HEK293 (cell line): Measurements from ENCODE around the gene MGAT4B.
A peak's percentile ranks its signal among the peaks of the same experiment; 100 is the strongest.

Source experiments
- EGR2 ChIP-seq: fragments of 450-650 bp; formaldehyde crosslinking; IDR thresholded peaks from 2 replicates; pipeline ENCODE4 v1.5.1; 2016; ENCODE audit warnings: low read depth, missing biosample characterization, missing genetic modification characterization
- FEZF1 ChIP-seq: fragments of 450-650 bp; formaldehyde crosslinking; IDR thresholded peaks from 2 replicates; pipeline ENCODE4 v1.5.1; 2016; ENCODE audit warnings: missing biosample characterization, missing genetic modification characterization
- GLIS1 ChIP-seq: fragments of 450-650 bp; formaldehyde crosslinking; IDR thresholded peaks from 2 replicates; pipeline ENCODE4 v1.5.1; 2016; ENCODE audit warnings: missing biosample characterization, missing genetic modification characterization
- KLF16 ChIP-seq: fragments of 450-650 bp; formaldehyde crosslinking; IDR thresholded peaks from 2 replicates; pipeline ENCODE4 v1.5.1; 2017; ENCODE audit warnings: missing biosample characterization, missing genetic modification characterization
- KLF7 ChIP-seq: fragments of 450-650 bp; formaldehyde crosslinking; IDR thresholded peaks from 2 replicates; pipeline ENCODE4 v1.5.1; 2016; ENCODE audit warnings: missing biosample characterization, missing genetic modification characterization, borderline replicate concordance
- PRDM10 ChIP-seq: fragments of 450-650 bp; formaldehyde crosslinking; IDR thresholded peaks from 2 replicates; pipeline ENCODE4 v1.5.1; 2016; ENCODE audit warnings: missing biosample characterization, missing genetic modification characterization
- PRDM6 ChIP-seq: fragments of 450-650 bp; formaldehyde crosslinking; IDR thresholded peaks from 2 replicates; pipeline ENCODE4 v1.5.1; 2017; ENCODE audit warnings: missing biosample characterization, missing genetic modification characterization
- REST ChIP-seq: fragments of 450-650 bp; formaldehyde crosslinking; IDR thresholded peaks from 2 replicates; pipeline ENCODE4 v1.5.1; 2016; ENCODE audit warnings: missing biosample characterization, missing genetic modification characterization
- SCRT1 ChIP-seq: fragments of 450-650 bp; formaldehyde crosslinking; IDR thresholded peaks from 2 replicates; pipeline ENCODE4 v1.5.1; 2016; ENCODE audit warnings: missing biosample characterization, missing genetic modification characterization, borderline replicate concordance
- SCRT2 ChIP-seq: fragments of 450-650 bp; formaldehyde crosslinking; IDR thresholded peaks from 2 replicates; pipeline ENCODE4 v1.5.1; 2016; ENCODE audit warnings: missing biosample characterization, missing genetic modification characterization
- WT1 ChIP-seq: fragments of 450-650 bp; formaldehyde crosslinking; IDR thresholded peaks from 2 replicates; pipeline ENCODE4 v1.5.1; 2016; ENCODE audit warnings: missing biosample characterization, missing genetic modification characterization
- ZBTB10 ChIP-seq: fragments of 450-650 bp; formaldehyde crosslinking; IDR thresholded peaks from 2 replicates; pipeline ENCODE4 v1.5.1; 2016; ENCODE audit warnings: missing biosample characterization, missing genetic modification characterization
- ZBTB17 ChIP-seq: fragments of 450-650 bp; formaldehyde crosslinking; IDR thresholded peaks from 2 replicates; pipeline ENCODE4 v1.5.1; 2016; ENCODE audit warnings: missing biosample characterization, missing genetic modification characterization
- ZFP3 ChIP-seq: fragments of 450-650 bp; formaldehyde crosslinking; IDR thresholded peaks from 2 replicates; pipeline ENCODE4 v1.5.1; 2016; ENCODE audit warnings: low read depth, missing biosample characterization, missing genetic modification characterization
- ZIC2 ChIP-seq: fragments of 450-650 bp; formaldehyde crosslinking; IDR thresholded peaks from 2 replicates; pipeline ENCODE4 v1.5.1; 2016; ENCODE audit warnings: missing biosample characterization, missing genetic modification characterization
- ZNF121 ChIP-seq: fragments of 450-650 bp; formaldehyde crosslinking; IDR thresholded peaks from 2 replicates; pipeline ENCODE4 v1.5.1; 2016; ENCODE audit warnings: missing biosample characterization, missing genetic modification characterization
- ZNF133 ChIP-seq: fragments of 450-650 bp; formaldehyde crosslinking; IDR thresholded peaks from 2 replicates; pipeline ENCODE4 v1.5.1; 2016; ENCODE audit warnings: missing biosample characterization, missing genetic modification characterization
- ZNF138 ChIP-seq: fragments of 450-650 bp; formaldehyde crosslinking; IDR thresholded peaks from 2 replicates; pipeline ENCODE4 v1.5.1; 2016; ENCODE audit warnings: missing biosample characterization, missing genetic modification characterization, borderline replicate concordance
- ZNF155 ChIP-seq: fragments of 450-650 bp; formaldehyde crosslinking; IDR thresholded peaks from 2 replicates; pipeline ENCODE4 v1.5.1; 2016; ENCODE audit warnings: missing biosample characterization, missing genetic modification characterization
- ZNF169 ChIP-seq: fragments of 450-650 bp; formaldehyde crosslinking; IDR thresholded peaks from 2 replicates; pipeline ENCODE4 v1.5.1; 2016; ENCODE audit warnings: missing biosample characterization, missing genetic modification characterization
- ZNF174 ChIP-seq: fragments of 450-650 bp; formaldehyde crosslinking; IDR thresholded peaks from 2 replicates; pipeline ENCODE4 v1.5.0; 2017; ENCODE audit warnings: missing biosample characterization, mild to moderate bottlenecking, missing genetic modification characterization
- ZNF266 ChIP-seq: fragments of 450-650 bp; formaldehyde crosslinking; IDR thresholded peaks from 2 replicates; pipeline ENCODE4 v1.5.1; 2016; ENCODE audit warnings: missing biosample characterization, missing genetic modification characterization, low read depth
- ZNF548 ChIP-seq: fragments of 450-650 bp; formaldehyde crosslinking; IDR thresholded peaks from 2 replicates; pipeline ENCODE4 v1.5.1; 2016; ENCODE audit warnings: missing biosample characterization, missing genetic modification characterization
- ZNF560 ChIP-seq: fragments of 450-650 bp; formaldehyde crosslinking; IDR thresholded peaks from 2 replicates; pipeline ENCODE4 v1.5.1; 2017; ENCODE audit warnings: missing biosample characterization, missing genetic modification characterization, borderline replicate concordance
- ZNF707 ChIP-seq: fragments of 450-650 bp; formaldehyde crosslinking; IDR thresholded peaks from 2 replicates; pipeline ENCODE4 v1.5.1; 2016; ENCODE audit warnings: missing biosample characterization, missing genetic modification characterization
- ZNF768 ChIP-seq: fragments of 450-650 bp; formaldehyde crosslinking; IDR thresholded peaks from 2 replicates; pipeline ENCODE4 v1.5.1; 2018; ENCODE audit warnings: missing biosample characterization, mild to moderate bottlenecking, missing genetic modification characterization
- ZNF776 ChIP-seq: fragments of 450-650 bp; formaldehyde crosslinking; IDR thresholded peaks from 2 replicates; pipeline ENCODE4 v1.5.0; 2017; ENCODE audit warnings: missing biosample characterization, missing genetic modification characterization, borderline replicate concordance
- ZNF830 ChIP-seq: fragments of 450-650 bp; IDR thresholded peaks from 2 replicates; pipeline ENCODE4 v1.5.0; 2018; ENCODE audit warnings: missing biosample characterization, missing genetic modification characterization, low read depth, mild to moderate bottlenecking, moderate library complexity

The MGAT4B gene

GRCh38 chr5:179795049-179795862 is 11.4 kb downstream of the MGAT4B start (continued):
- TF ChIP-seq ZFP3 (tag by site-specific recombination) (no peak), FEZF1 (tag by site-specific recombination) (no peak), SCRT2 (no peak; the same call in 1 of the 2 replicates), ZNF548 (tag by site-specific recombination) (no peak), WT1 (tag by site-specific recombination) (peak; percentile 75), KLF16 (no peak), REST (tag by site-specific recombination) (no peak), ZNF133 (tag by site-specific recombination) (no peak), ZNF155 (tag by site-specific recombination) (no peak), GLIS1 (tag by site-specific recombination) (0 out of 2 replicates have a peak, but pooled peaks have one; percentile 14), ZNF768 (tag by site-specific recombination) (no peak), PRDM6 (tag by site-specific recombination) (no peak), ZIC2 (peak; percentile 61), EGR2 (tag by site-specific recombination) (peak; percentile 47; the same call in 1 of the 2 replicates), ZNF266 (tag by site-specific recombination) (no peak), KLF7 (tag by site-specific recombination) (no peak), ZBTB10 (tag by site-specific recombination) (no peak; the same call in 1 of the 2 replicates), ZNF174 (tag by site-specific recombination) (no peak), ZBTB17 (tag by site-specific recombination) (peak; percentile 62), ZNF169 (tag by site-specific recombination) (no peak), ZNF776 (tag by site-specific recombination) (no peak), SCRT1 (tag by site-specific recombination) (no peak), ZNF830 (no peak), ZNF138 (tag by site-specific recombination) (no peak), PRDM10 (tag by site-specific recombination) (peak; percentile 28; the same call in 1 of the 2 replicates), ZNF121 (tag by site-specific recombination) (peak; percentile 90; the same call in 1 of the 2 replicates), ZNF560 (tag by site-specific recombination) (no peak), ZNF707 (tag by site-specific recombination) (no peak)
